HepG2 (cell line): ENCODE data around the gene FMO2. TPM values are rescaled to one million over a fixed set of nuclear protein-coding genes. Genes with fewer than 3 reads are reported as not detected.

ENCODE experiments used
- ATAC-seq: fragments of 200-7000 bp; cut with Tn5 transposase; 3 replicates; pipeline ENCODE4 v1.9.1; 2020; ENCODE audit warnings: mild to moderate bottlenecking, moderate library complexity
- BruUV-seq: library from RNA; stranded (reverse); fragments of 400-500 nt; replicated peaks from 2 replicates; lab custom pipeline; 2021; lab: Mats Ljungman, UMichigan
- CTCF ChIA-PET: fragments of 300-600 bp; formaldehyde crosslinking; extraction: SDS; loops from one replicate; lab custom pipeline; 2021; ENCODE audit warnings: low total read pairs, inconsistent platforms, low intra/inter-chr PET ratio; lab: Yijun Ruan, JAX
- POLR2A ChIA-PET: fragments of 350-600 bp; sonication (Branson Sonifier 250); formaldehyde crosslinking; loops from one replicate; lab custom pipeline; 2020; ENCODE audit warnings: antibody characterized with exemption, inconsistent platforms; lab: Yijun Ruan, JAX
- DNase-seq: peaks from one replicate; pipeline ENCODE4 v3.0.0-alpha.2; 2015; ENCODE audit warnings: low spot score
- FAIRE-seq: peaks from 3 replicates; lab custom pipeline; 2011; peaks lifted over from hg19 to GRCh38; lab: Jason Lieb, UNC
- H2AFZ ChIP-seq: one replicate; pipeline ENCODE4 v1.6.1; 2011; ENCODE audit warnings: low read length, inconsistent platforms
- H3K27ac ChIP-seq: fragments of 300-600 bp; 3 replicates; pipeline ENCODE4 v1.8.0; 2011; ENCODE audit warnings: mixed run types, mild to moderate bottlenecking, mixed read lengths, low read length, inconsistent platforms; ENCODE audit not compliant: insufficient read depth; ENCODE audit errors: extremely low read length
- H3K27me3 ChIP-seq, 2 experiments: fragments of 200-600 bp in 1 of 2; 2 replicates in 1 of 2; 3 replicates in 1 of 2; pipeline versions ENCODE4 v1.6.0 to v1.8.0; 2011; ENCODE audit warnings: low read length in 2 of 2, mild to moderate bottlenecking in 2 of 2, moderate library complexity in 2 of 2, inconsistent platforms in 1 of 2; ENCODE audit not compliant: insufficient read depth in 2 of 2, control insufficient read depth in 1 of 2
- H3K36me3 ChIP-seq, 2 experiments: fragments of 200-600 bp in 1 of 2; replicated peaks in 1 of 2; 2 replicates in 1 of 2; 3 replicates in 1 of 2; pipeline versions ENCODE4 v1.5.1 to v1.8.0; 2011; ENCODE audit warnings: low read length in 2 of 2, inconsistent platforms in 1 of 2; ENCODE audit not compliant: insufficient read depth in 2 of 2, control insufficient read depth in 1 of 2
- H3K4me1 ChIP-seq: 2 replicates; pipeline ENCODE4 v1.5.1; 2012; ENCODE audit warnings: low read length, inconsistent platforms; ENCODE audit not compliant: insufficient read depth
- H3K4me2 ChIP-seq: 2 replicates; pipeline ENCODE4 v1.6.0; 2011; ENCODE audit warnings: low read depth, low read length, inconsistent platforms
- H3K4me3 ChIP-seq, 3 experiments: fragments of 200-600 bp in 1 of 3; sonication (generic), shearing (Covaris generic) in 1 of 3; replicated peaks in 1 of 3; 2 replicates each; pipeline ENCODE4 v1.5.1; 2011 to 2016; ENCODE audit warnings: low read length in 3 of 3, inconsistent platforms in 2 of 3, low read depth in 2 of 3, mild to moderate bottlenecking in 2 of 3, control low read depth in 1 of 3, mixed read lengths in 1 of 3; ENCODE audit not compliant: insufficient read depth in 1 of 3
- H3K79me2 ChIP-seq: one replicate; pipeline ENCODE4 v1.6.1; 2011; ENCODE audit warnings: low read length, inconsistent platforms; ENCODE audit not compliant: insufficient read depth
- H3K9ac ChIP-seq: 2 replicates; pipeline ENCODE4 v1.6.0; 2011; ENCODE audit warnings: mild to moderate bottlenecking, low read depth, low read length, inconsistent platforms; ENCODE audit not compliant: insufficient read depth
- H3K9me3 ChIP-seq: 2 replicates; pipeline ENCODE4 v1.5.1; 2012; ENCODE audit warnings: mild to moderate bottlenecking, low read length
- H4K20me1 ChIP-seq: 2 replicates; pipeline ENCODE4 v1.6.0; 2011; ENCODE audit warnings: inconsistent platforms, mild to moderate bottlenecking, low read length, moderate library complexity; ENCODE audit not compliant: insufficient read depth
- AHR ChIP-seq: IDR thresholded peaks from 2 replicates; pipeline ENCODE4 v1.6.1; 2018; ENCODE audit warnings: missing genetic modification reagents, missing compliant biosample characterization
- ARHGAP35 ChIP-seq: sonication (generic); formaldehyde crosslinking; IDR thresholded peaks from 2 replicates; pipeline ENCODE4 v1.9.0; 2022; ENCODE audit warnings: mild to moderate bottlenecking, inconsistent platforms, moderate library complexity, missing genetic modification reagents, borderline replicate concordance
- GATAD2A ChIP-seq: IDR thresholded peaks from 2 replicates; pipeline ENCODE4 v1.6.1; 2016
- HDAC2 ChIP-seq: sonication (generic); formaldehyde crosslinking; IDR thresholded peaks from 2 replicates; pipeline ENCODE4 v1.4.0; 2020; ENCODE audit warnings: missing genetic modification reagents
- HES4 ChIP-seq: sonication (generic); formaldehyde crosslinking; IDR thresholded peaks from 2 replicates; pipeline ENCODE4 v1.9.0; 2021; ENCODE audit warnings: mild to moderate bottlenecking, missing genetic modification reagents, borderline replicate concordance
- KMT2B ChIP-seq: IDR thresholded peaks from 2 replicates; pipeline ENCODE4 v1.6.1; 2016; ENCODE audit warnings: missing genetic modification reagents, missing compliant biosample characterization
- RFX3 ChIP-seq: IDR thresholded peaks from 2 replicates; pipeline ENCODE4 v1.6.1; 2016; ENCODE audit warnings: missing biosample characterization, missing genetic modification reagents
- SOX5 ChIP-seq: IDR thresholded peaks from 2 replicates; pipeline ENCODE4 v1.6.1; 2016; ENCODE audit warnings: borderline replicate concordance
- SP140L ChIP-seq: sonication (generic); formaldehyde crosslinking; IDR thresholded peaks from 2 replicates; pipeline ENCODE4 v1.4.0; 2020; ENCODE audit warnings: missing genetic modification reagents, borderline replicate concordance
- STAT5B ChIP-seq: sonication (generic); formaldehyde crosslinking; IDR thresholded peaks from 2 replicates; pipeline ENCODE4 v1.4.0; 2020; ENCODE audit warnings: missing genetic modification reagents
- SUZ12 ChIP-seq: fragments of 150-350 bp; IDR thresholded peaks from 2 replicates; pipeline ENCODE4 v1.6.1; 2014; ENCODE audit warnings: low read depth, low read length
- ZBTB4 ChIP-seq: sonication (generic); formaldehyde crosslinking; IDR thresholded peaks from 2 replicates; pipeline ENCODE4 v1.4.0; 2020; ENCODE audit warnings: missing genetic modification reagents, mild to moderate bottlenecking, borderline replicate concordance
- ZBTB40 ChIP-seq, 2 experiments: fragments of 450-650 bp in 1 of 2; sonication (generic) in 1 of 2; formaldehyde crosslinking in 1 of 2; IDR thresholded peaks; 2 replicates each; pipeline versions ENCODE4 v1.6.1 to v1.8.0; 2016 to 2022; ENCODE audit warnings: antibody characterized with exemption in 1 of 2, mild to moderate bottlenecking in 1 of 2, missing genetic modification reagents in 1 of 2
- whole genome bisulfite sequencing: methylation state at CpG from one replicate; pipeline ENCODE4 v1.1.6; 2017; ENCODE audit warnings: low lambda C conversion rate; 5-methylcytosine and 5-hydroxymethylcytosine counted together
- in situ Hi-C: cut with HindIII; loops from 2 replicates; pipeline ENCODE4 v1.10.0; 2017; ENCODE audit warnings: low pct_unique_long_range_greater_than_20kb; ENCODE audit not compliant: extremely low pct_ligation_motif_present
- intact Hi-C: fragments of 100-400 bp; cut with micrococcal nuclease; formaldehyde crosslinking; loops from one replicate; pipeline ENCODE4 v1.10.0; 2022; ENCODE audit not compliant: unreplicated experiment
- polyA plus RNA-seq, 8 experiments: library from polyadenylated mRNA; depleted of rRNA in 3 of 8; stranded (reverse) in 7 of 8; unstranded in 1 of 8; fragments of >200 nt; fragmentation: Illumina TruSeq in 4 of 8; extraction: Trizol in 4 of 8; gene quantifications; 2 replicates each; pipeline versions ENCODE4 v1.2.1 to v1.2.3, GENCODE V29; 2011 to 2016; ENCODE audit warnings: low read depth in 4 of 8, missing spikeins in 1 of 8, mixed read lengths in 1 of 8; ENCODE audit not compliant: insufficient read depth in 1 of 8
- total RNA-seq, 5 experiments: library from RNA; depleted of rRNA; stranded (reverse); fragments of >200 nt; fragmentation: Illumina TruSeq; extraction: Trizol; gene quantifications; 2 replicates each; pipeline ENCODE4 v1.2.3, GENCODE V29; 2016; ENCODE audit warnings: low read depth in 1 of 5

FMO2 gene
- total and polyA plus RNA-seq, 2 of the 13 experiments (the other 11 are each of a cell fraction or from before 2014, with no cell fraction given) = not detected

- Histone ChIP-seq H3K79me2 (no peaks in the 10 kb centered on the region), H3K27ac (no peak overlapping the region), H4K20me1 (no peaks in the 10 kb centered on the region), H3K27me3 (no peaks in the 10 kb centered on the region), H3K4me3 (no peak overlapping the region), H3K9ac (no peak overlapping the region), H2AFZ (no peak overlapping the region), H3K4me1 (no peaks in the 10 kb centered on the region), H3K4me2 (no peak overlapping the region), H3K9me3 (no peaks in the 10 kb centered on the region), H3K36me3 (no peaks in the 10 kb centered on the region)
- intact Hi-C loops = no loop called here
- CTCF ChIA-PET = no interaction called here
- POLR2A ChIA-PET = no interaction called here
- BruUV-seq = no TSS peak
- in situ Hi-C loops = no loop called here
- 27% methylated on average over 2 of the region's 2 CpGs for WGBS
- FAIRE-seq (no peak), ATAC-seq (no peak), DNase-seq (no peak)
- TF ChIP-seq ZBTB4 (no peak), ARHGAP35 (CRISPR knock-in tag) (no peak), STAT5B (no peak), HDAC2 (CRISPR knock-in tag) (no peak), GATAD2A (no peak), KMT2B (no peak), SOX5 (no peak), SUZ12 (no peak), RFX3 (CRISPR knock-in tag) (no peak), HES4 (no peak), ZBTB40 (IDR thresholded peaks at IDR 0.05) (no peak), ZBTB40 (CRISPR knock-in tag; IDR thresholded peaks at IDR 0.05) (no peak), SP140L (CRISPR knock-in tag) (no peak), AHR (CRISPR knock-in tag) (no peak)
Measured at GRCh38 chr1:171219346-171220080, 34.4 kb downstream of the FMO2 start.
